C4-2B (cell line): ENCODE data around the gene RNF215.

Source experiments
- CTCF ChIP-seq: fragments of 450-650 bp; conservative IDR thresholded peaks from 2 replicates; pipeline ENCODE4 v1.5.1; 2017; ENCODE audit warnings: mild to moderate bottlenecking
- ZFX ChIP-seq: fragments of 450-650 bp; IDR thresholded peaks from 2 replicates; pipeline ENCODE4 v1.6.1; 2017

GRCh38 chr22:30402028-30402765 lies 15.0 kb upstream of the RNF215 start:
- TF ChIP-seq CTCF = no peak
- no peak for TF ChIP-seq ZFX
